Mucosa of rectum (tissue), 2 donors: Measurements from ENCODE around the gene PKDREJ.
"Not testable (repeated sequence)": the region's sequence is repeated elsewhere in the genome, so short reads cannot be mapped to it uniquely, and the experiment has no call there.

Experiments
- H3K27ac ChIP-seq, 2 donors: one replicate each; pipeline ENCODE4 v1.7.0; 2013; ENCODE audit warnings: inconsistent platforms in 2 of 2, low read depth in 2 of 2, low read length in 2 of 2
- H3K27me3 ChIP-seq, 2 donors: one replicate each; pipeline ENCODE4 v1.7.0; 2013; ENCODE audit warnings: low read length in 2 of 2; ENCODE audit not compliant: control insufficient read depth in 2 of 2, insufficient read depth in 2 of 2
- H3K36me3 ChIP-seq, 2 donors: one replicate each; pipeline ENCODE4 v1.7.0; 2013; ENCODE audit warnings: low read length in 2 of 2; ENCODE audit not compliant: control insufficient read depth in 2 of 2, insufficient read depth in 2 of 2
- H3K4me1 ChIP-seq, 2 donors: one replicate each; pipeline ENCODE4 v1.7.0; 2013; ENCODE audit warnings: low read length in 2 of 2, mild to moderate bottlenecking in 1 of 2; ENCODE audit not compliant: control insufficient read depth in 2 of 2, insufficient read depth in 2 of 2
- H3K4me3 ChIP-seq, 2 donors: one replicate each; pipeline ENCODE4 v1.7.0; 2013; ENCODE audit warnings: low read length in 2 of 2
- H3K9ac ChIP-seq, 2 donors: one replicate each; pipeline ENCODE4 v1.7.0; 2013; ENCODE audit warnings: low read length in 2 of 2, low read depth in 1 of 2, mild to moderate bottlenecking in 1 of 2
- H3K9me3 ChIP-seq, 2 donors: one replicate each; pipeline ENCODE4 v1.7.0; 2013; ENCODE audit warnings: low read length in 2 of 2; ENCODE audit not compliant: control insufficient read depth in 2 of 2
- donor health status: healthy.
- donor health status: Normal muscosa, but diverticular disease.

PKDREJ gene

GRCh38 chr22:46265627-46266026, 2.5 kb upstream of the PKDREJ start:
- H3K4me1 ChIP-seq: peaks cover 17 to 39% of the 10 kb centered on the region in 2 donors
- not testable (repeated sequence) for H3K36me3 ChIP-seq

DNA sequence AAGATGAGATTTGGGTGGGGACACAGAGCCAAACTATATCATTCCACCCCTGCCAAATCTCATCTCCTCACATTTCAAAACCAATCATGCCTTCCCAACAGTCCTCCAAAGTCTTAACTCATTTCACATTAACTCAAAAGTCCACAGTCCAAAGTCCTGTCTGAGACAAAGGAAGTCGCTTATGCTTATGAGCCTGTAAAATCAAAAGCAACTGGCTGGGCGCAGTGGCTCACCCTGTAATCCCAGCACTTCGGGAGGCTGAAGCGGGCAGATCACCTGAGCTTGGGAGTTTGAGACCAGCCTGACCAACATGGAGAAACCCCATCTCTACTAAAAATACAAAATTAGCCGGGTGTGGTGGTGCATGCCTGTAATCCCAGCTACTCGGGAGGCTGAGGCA, 1.4 kb upstream of the PKDREJ start:
- H3K36me3 ChIP-seq, H3K27me3 ChIP-seq, H3K9me3 ChIP-seq, H3K9ac ChIP-seq, H3K4me3 ChIP-seq: not testable (repeated sequence)
- peak overlapping the region; percentile 60 to 65 for H3K27ac ChIP-seq
- peaks cover 17 to 35% of the 10 kb centered on the region in 2 donors for H3K4me1 ChIP-seq

More at GRCh38 chr22:46265627-46266026, 2.5 kb upstream of the PKDREJ start:
- not testable (repeated sequence) for H3K27me3 ChIP-seq, H3K9me3 ChIP-seq, H3K4me3 ChIP-seq, H3K9ac ChIP-seq, H3K27ac ChIP-seq

DNA sequence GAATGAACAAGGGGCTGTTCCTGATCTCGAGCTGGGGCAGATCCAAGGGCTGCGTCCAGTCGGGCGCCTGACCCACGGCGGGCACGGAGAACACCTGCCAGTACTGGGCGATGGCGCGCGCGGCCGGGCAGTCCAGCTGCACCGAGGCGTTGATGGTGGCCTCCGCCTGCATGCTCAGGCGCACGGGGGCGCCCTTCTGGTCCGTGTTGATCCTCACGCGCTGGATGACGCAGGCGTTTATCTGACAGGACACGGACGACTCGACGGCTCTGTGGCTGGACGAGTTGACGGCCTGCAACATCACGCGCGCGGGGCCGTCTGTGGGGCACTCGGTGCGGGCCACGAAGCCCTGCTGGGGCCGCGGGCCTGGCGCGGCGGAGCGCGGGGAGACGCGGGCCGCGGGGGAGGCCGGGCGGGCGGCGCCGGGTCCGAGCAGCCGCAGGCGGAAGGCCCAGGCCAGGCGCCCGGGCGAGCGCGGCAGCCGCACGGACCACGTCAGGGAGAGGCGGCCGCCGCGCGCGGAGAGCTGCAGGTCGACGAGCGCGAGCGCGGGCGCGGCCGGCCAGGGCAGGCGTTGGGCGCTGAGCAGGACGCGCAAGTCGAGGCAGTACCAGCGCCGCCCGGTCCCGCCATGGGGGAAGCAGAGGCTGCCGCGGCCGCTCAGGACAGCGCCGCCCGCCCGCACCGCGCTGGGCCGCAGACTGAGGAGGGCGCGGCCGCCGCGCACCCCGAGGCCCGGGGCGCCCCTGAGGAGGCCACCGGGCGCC, 511 bp downstream of the PKDREJ start:
- no peak overlapping the region for H3K4me3 ChIP-seq
- H3K27ac ChIP-seq: no peak overlapping the region
- peaks cover 10 to 25% of the 10 kb centered on the region in 2 donors for H3K4me1 ChIP-seq
- H3K9ac ChIP-seq: peak overlapping the region in 1 of 2 donors; percentile 4
- H3K9me3 ChIP-seq: no peaks in the 10 kb centered on the region
- H3K27me3 ChIP-seq: peaks cover 0 to 3% of the 10 kb centered on the region in 2 donors
- H3K36me3 ChIP-seq: no peaks in the 10 kb centered on the region

DNA sequence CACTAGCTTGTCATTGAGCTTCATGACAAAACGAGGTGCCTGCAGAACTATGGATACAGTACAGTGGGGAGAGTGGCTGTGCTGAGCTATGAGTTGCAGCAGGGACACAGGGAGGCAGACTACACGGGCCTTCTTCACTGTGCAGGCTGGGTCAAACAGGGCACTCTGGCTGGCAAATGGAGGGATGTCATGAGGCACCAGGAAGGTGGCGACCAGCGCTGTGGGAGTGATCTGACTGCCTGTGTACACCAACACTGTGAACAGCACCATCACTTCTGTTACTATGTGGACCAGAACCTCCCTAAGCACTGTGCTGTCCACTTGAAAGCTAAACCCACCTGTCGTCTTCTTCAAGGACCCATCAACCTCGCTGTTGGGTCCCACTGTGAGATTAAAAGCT, 3.1 kb downstream of the PKDREJ start:
- H3K9me3 ChIP-seq: no peaks in the 10 kb centered on the region
- H3K27me3 ChIP-seq: peaks cover 0 to 3% of the 10 kb centered on the region in 2 donors

DNA sequence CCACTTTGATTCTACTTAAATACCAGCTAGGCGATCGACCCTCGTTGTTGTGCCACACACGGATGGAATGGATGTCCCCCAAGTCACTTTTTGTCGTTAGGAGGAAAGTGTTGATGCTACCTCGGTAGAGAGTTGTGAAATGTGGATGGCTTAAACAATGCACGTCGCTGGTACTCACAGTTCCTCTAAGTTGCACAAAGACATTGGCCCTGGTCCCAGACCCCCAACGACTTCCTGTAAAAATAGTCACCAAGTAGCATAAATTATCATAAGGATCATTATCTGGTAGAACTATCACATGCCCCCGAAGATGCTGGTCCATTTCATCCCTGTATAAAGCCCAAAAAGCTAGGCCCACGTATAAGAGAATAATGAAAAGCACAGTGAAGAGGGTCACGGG, 3.8 kb downstream of the PKDREJ start:
- H3K27me3 ChIP-seq: peaks cover 0 to 3% of the 10 kb centered on the region in 2 donors
- H3K9ac ChIP-seq: no peak overlapping the region
- peaks cover 2 to 6% of the 10 kb centered on the region in 2 donors for H3K4me1 ChIP-seq
- no peak overlapping the region for H3K4me3 ChIP-seq
- H3K36me3 ChIP-seq: no peaks in the 10 kb centered on the region
- H3K9me3 ChIP-seq: no peaks in the 10 kb centered on the region
- no peak overlapping the region for H3K27ac ChIP-seq

More for the DNA sequence above, 3.1 kb downstream of the PKDREJ start:
- no peak overlapping the region for H3K9ac ChIP-seq
- no peak overlapping the region for H3K27ac ChIP-seq
- H3K4me1 ChIP-seq: peaks cover 2 to 9% of the 10 kb centered on the region in 2 donors
- no peak overlapping the region for H3K4me3 ChIP-seq
- H3K36me3 ChIP-seq: no peaks in the 10 kb centered on the region

DNA sequence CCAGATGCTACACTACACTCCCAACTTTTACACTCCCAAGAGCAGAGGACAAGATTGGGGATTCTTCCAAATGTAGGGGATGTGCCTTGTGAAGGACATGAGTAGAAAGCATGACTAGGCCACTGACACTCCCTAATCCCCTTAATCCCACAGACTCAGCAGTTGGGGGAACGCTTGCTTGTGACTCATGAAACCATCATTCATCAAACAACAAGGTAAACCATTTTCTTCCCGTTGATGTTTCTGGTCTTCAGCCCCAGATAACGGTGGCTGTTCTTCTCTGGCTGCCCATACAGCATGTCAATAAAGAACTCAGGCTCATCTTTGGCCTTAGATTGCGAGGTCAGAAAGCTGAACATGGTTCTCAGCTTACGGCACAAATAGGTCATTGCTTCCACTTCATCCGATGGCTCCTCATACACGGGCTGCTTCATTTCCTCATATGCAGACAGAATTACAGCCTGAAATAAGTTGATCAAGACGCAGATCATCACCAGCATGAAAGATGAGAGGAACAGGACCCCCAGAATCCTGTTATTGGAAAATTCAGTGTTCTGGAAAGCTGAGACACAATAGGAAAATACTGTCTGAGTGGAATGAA, 6.7 kb downstream of the PKDREJ start:
- Histone ChIP-seq H3K9ac (no peak overlapping the region), H3K27me3 (no peaks in the 10 kb centered on the region), H3K9me3 (no peaks in the 10 kb centered on the region), H3K27ac (no peak overlapping the region), H3K36me3 (no peaks in the 10 kb centered on the region), H3K4me1 (no peaks in the 10 kb centered on the region), H3K4me3 (no peak overlapping the region)

- Histone ChIP-seq H3K9me3 (no peaks in the 10 kb centered on the region), H3K9ac (no peak overlapping the region)
These were observed 11.2 kb downstream of the PKDREJ start for GRCh38 chr22:46251816-46252380.

GRCh38 chr22:46251266-46251665, 11.9 kb downstream of the PKDREJ start:
- Histone ChIP-seq H3K36me3 (no peaks in the 10 kb centered on the region), H3K9ac (peak overlapping the region; percentile 81 to 97), H3K27ac (no peak overlapping the region)

More at GRCh38 chr22:46251816-46252380, 11.2 kb downstream of the PKDREJ start:
- Histone ChIP-seq H3K27ac (no peak overlapping the region), H3K4me1 (peaks cover 5 to 10% of the 10 kb centered on the region in 2 donors), H3K27me3 (no peaks in the 10 kb centered on the region), H3K4me3 (no peak overlapping the region), H3K36me3 (no peaks in the 10 kb centered on the region)

DNA sequence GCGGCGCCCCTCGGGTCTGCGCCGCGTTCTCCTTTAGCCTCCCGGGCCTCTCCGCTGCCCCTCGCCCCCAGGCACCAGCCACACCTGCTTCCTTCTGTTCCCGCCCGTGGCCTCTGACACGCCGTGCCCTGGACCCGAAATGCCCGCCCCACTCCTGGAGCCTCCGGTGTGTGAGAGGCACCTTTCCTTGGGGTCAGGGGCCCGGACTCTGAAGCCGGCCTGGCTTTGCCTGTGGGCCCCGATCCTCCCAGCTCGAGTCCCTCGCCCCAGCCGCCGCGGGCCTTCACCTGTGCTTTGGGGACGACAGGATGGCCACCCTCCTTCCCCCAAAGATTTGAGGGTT, 12.4 kb downstream of the PKDREJ start:
- Histone ChIP-seq H3K27ac (peak overlapping the region; percentile 86 to 87), H3K4me1 (peaks cover 5 to 10% of the 10 kb centered on the region in 2 donors), H3K4me3 (peak overlapping the region; percentile 84 to 93), H3K27me3 (no peaks in the 10 kb centered on the region), H3K36me3 (no peaks in the 10 kb centered on the region), H3K9me3 (no peaks in the 10 kb centered on the region), H3K9ac (peak overlapping the region; percentile 81 to 97)

More at GRCh38 chr22:46251266-46251665, 11.9 kb downstream of the PKDREJ start:
- Histone ChIP-seq H3K4me3 (peak overlapping the region; percentile 84 to 93), H3K9me3 (no peaks in the 10 kb centered on the region), H3K4me1 (peaks cover 5 to 10% of the 10 kb centered on the region in 2 donors), H3K27me3 (no peaks in the 10 kb centered on the region)
